CD14-positive monocyte (primary cell): ENCODE results near the gene RPS24. TPM values are rescaled to one million over a fixed set of nuclear protein-coding genes. Genes with fewer than 3 reads are reported as not detected.

Source experiments
- DNase-seq, 3 donors: peaks; one replicate each; pipeline ENCODE4 v3.0.0-alpha.2; 2011 to 2022
- H2AFZ ChIP-seq: 2 replicates; pipeline ENCODE4 v1.6.0; 2012; ENCODE audit warnings: mild to moderate bottlenecking, low read depth, low read length, inconsistent platforms; ENCODE audit not compliant: insufficient read depth, poor library complexity, severe bottlenecking
- H3K27ac ChIP-seq, 2 donors: 1 replicate in 1 of 2; 2 replicates in 1 of 2; pipeline ENCODE4 v1.5.1; 2012 to 2013; ENCODE audit warnings: low read length in 2 of 2, control low read depth in 1 of 2, inconsistent platforms in 1 of 2, low read depth in 1 of 2, mild to moderate bottlenecking in 1 of 2
- H3K27me3 ChIP-seq, 2 donors: one replicate each; pipeline versions ENCODE4 v1.6.0 to v1.6.1; 2011 to 2013; ENCODE audit warnings: low read length in 2 of 2; ENCODE audit not compliant: control insufficient read depth in 2 of 2, insufficient read depth in 2 of 2
- H3K36me3 ChIP-seq, 2 donors: replicated peaks in 1 of 2; 1 replicate in 1 of 2; 2 replicates in 1 of 2; pipeline versions ENCODE4 v1.5.1 to v1.6.1; 2012 to 2013; ENCODE audit warnings: low read length in 2 of 2, control low read depth in 1 of 2, inconsistent platforms in 1 of 2, mild to moderate bottlenecking in 1 of 2; ENCODE audit not compliant: insufficient read depth in 2 of 2, control insufficient read depth in 1 of 2
- H3K4me1 ChIP-seq, 2 donors: 1 replicate in 1 of 2; 2 replicates in 1 of 2; pipeline versions ENCODE4 v1.5.1 to v1.6.1; 2012 to 2013; ENCODE audit warnings: low read length in 2 of 2, control low read depth in 1 of 2, inconsistent platforms in 1 of 2, mild to moderate bottlenecking in 1 of 2, moderate library complexity in 1 of 2; ENCODE audit not compliant: insufficient read depth in 2 of 2, control insufficient read depth in 1 of 2
- H3K4me2 ChIP-seq: replicated peaks from 2 replicates; pipeline ENCODE3; 2012; ENCODE audit warnings: low read length, moderate library complexity, mild to moderate bottlenecking; ENCODE audit not compliant: poor library complexity, severe bottlenecking; ENCODE audit errors: extremely low read depth
- H3K4me3 ChIP-seq, 3 experiments: fragments of 200-600 bp in 1 of 3; sonication (generic) in 1 of 3; replicated peaks in 1 of 3; 1 replicate in 2 of 3; 2 replicates in 1 of 3; pipeline ENCODE4 v1.5.1; 2011 to 2013; ENCODE audit warnings: low read length in 3 of 3, mild to moderate bottlenecking in 3 of 3, control low read depth in 2 of 3, low read depth in 2 of 3, inconsistent platforms in 1 of 3, moderate library complexity in 1 of 3
- H3K79me2 ChIP-seq: 2 replicates; pipeline ENCODE4 v1.6.0; 2012; ENCODE audit warnings: mild to moderate bottlenecking, control low read depth, inconsistent platforms, low read length, moderate library complexity; ENCODE audit not compliant: insufficient read depth
- H3K9ac ChIP-seq: 2 replicates; pipeline ENCODE4 v1.6.0; 2017; ENCODE audit warnings: low read length, mild to moderate bottlenecking; ENCODE audit not compliant: insufficient read depth, poor library complexity, severe bottlenecking
- H3K9me3 ChIP-seq, 2 donors: replicated peaks in 1 of 2; 1 replicate in 1 of 2; 2 replicates in 1 of 2; pipeline versions ENCODE4 v1.5.1 to v1.6.1; 2012 to 2013; ENCODE audit warnings: low read length in 2 of 2, control low read depth in 1 of 2; ENCODE audit not compliant: control insufficient read depth in 1 of 2, insufficient read depth in 1 of 2
- H4K20me1 ChIP-seq: 2 replicates; pipeline ENCODE4 v1.6.0; 2012; ENCODE audit warnings: mild to moderate bottlenecking, low read length, control low read depth, moderate library complexity; ENCODE audit not compliant: insufficient read depth
- H3K27ac Mint-ChIP-seq, 7 donors: one replicate each; pipeline ENCODE4 v1.8.0; 2020; ENCODE audit warnings: mild to moderate bottlenecking in 7 of 7, mixed read lengths in 7 of 7, moderate library complexity in 6 of 7, inconsistent platforms in 2 of 7
- H3K27me3 Mint-ChIP-seq, 3 donors: one replicate each; pipeline ENCODE4 v1.8.0; 2021 to 2022; ENCODE audit warnings: low read depth in 3 of 3, mild to moderate bottlenecking in 3 of 3, mixed read lengths in 3 of 3, moderate library complexity in 3 of 3, inconsistent platforms in 1 of 3
- H3K36me3 Mint-ChIP-seq, 2 donors: one replicate each; pipeline ENCODE4 v1.8.0; 2020; ENCODE audit warnings: mixed read lengths in 2 of 2, inconsistent platforms in 1 of 2, mild to moderate bottlenecking in 1 of 2
- H3K4me1 Mint-ChIP-seq: one replicate; pipeline ENCODE4 v1.8.0; 2020; ENCODE audit warnings: mild to moderate bottlenecking, mixed read lengths
- H3K4me3 Mint-ChIP-seq, 2 donors: one replicate each; pipeline ENCODE4 v1.8.0; 2020; ENCODE audit warnings: mild to moderate bottlenecking in 2 of 2, mixed read lengths in 2 of 2, moderate library complexity in 1 of 2
- H3K9me3 Mint-ChIP-seq, 7 donors: one replicate each; pipeline ENCODE4 v1.8.0; 2020 to 2022; ENCODE audit warnings: mixed read lengths in 7 of 7, mild to moderate bottlenecking in 6 of 7, moderate library complexity in 6 of 7, inconsistent platforms in 2 of 7
- WGBS: methylation state at CpG from one replicate; pipeline ENCODE4 v1.1.5; 2013; ENCODE audit warnings: missing lambda C conversion rate; ENCODE audit not compliant: insufficient coverage; 5-methylcytosine and 5-hydroxymethylcytosine counted together
- intact Hi-C, 2 donors: fragments of 100-400 bp; cut with micrococcal nuclease; formaldehyde crosslinking; loops; one replicate each; pipeline versions ENCODE4 v1.15.0 to v1.15.1; 2023
- polyA plus RNA-seq, 3 donors: library from polyadenylated mRNA; depleted of rRNA in 1 of 3; unstranded in 2 of 3; stranded (reverse) in 1 of 3; fragments of 300-500 nt in 2 of 3; fragments of >200 nt in 1 of 3; fragmentation: Illumina TruSeq in 2 of 3; gene quantifications; 1 replicate in 2 of 3; 2 replicates in 1 of 3; pipeline ENCODE4 v1.2.3, GENCODE V29; 2012 to 2021
- TF ChIP-seq, protein P1 (sequence below): fragments of 200-600 bp; IDR thresholded peaks from one replicate; pipeline ENCODE4 v1.8.0; 2022; ENCODE audit warnings: antibody characterized with exemption, mild to moderate bottlenecking

The RPS24 gene
- polyA plus RNA-seq, 3 donors, result 801 to 2,073 (median 840) TPM

- Mint-ChIP-seq H3K27ac (no peak overlapping the region), H3K4me3 (no peak overlapping the region), H3K4me1 (peaks cover 15% of the 10 kb centered on the region), H3K27me3 (peaks cover 0 to 2% (median 0%) of the 10 kb centered on the region in 3 donors), H3K36me3 (peaks cover 71 to 77% of the 10 kb centered on the region in 2 donors), H3K9me3 (no peaks in the 10 kb centered on the region)
- intact Hi-C loops, result no loop called here
- H3K79me2 ChIP-seq, result peaks cover 16% of the 10 kb centered on the region
- no peak overlapping the region for H3K4me2 ChIP-seq
- TF ChIP-seq, protein P1, sequence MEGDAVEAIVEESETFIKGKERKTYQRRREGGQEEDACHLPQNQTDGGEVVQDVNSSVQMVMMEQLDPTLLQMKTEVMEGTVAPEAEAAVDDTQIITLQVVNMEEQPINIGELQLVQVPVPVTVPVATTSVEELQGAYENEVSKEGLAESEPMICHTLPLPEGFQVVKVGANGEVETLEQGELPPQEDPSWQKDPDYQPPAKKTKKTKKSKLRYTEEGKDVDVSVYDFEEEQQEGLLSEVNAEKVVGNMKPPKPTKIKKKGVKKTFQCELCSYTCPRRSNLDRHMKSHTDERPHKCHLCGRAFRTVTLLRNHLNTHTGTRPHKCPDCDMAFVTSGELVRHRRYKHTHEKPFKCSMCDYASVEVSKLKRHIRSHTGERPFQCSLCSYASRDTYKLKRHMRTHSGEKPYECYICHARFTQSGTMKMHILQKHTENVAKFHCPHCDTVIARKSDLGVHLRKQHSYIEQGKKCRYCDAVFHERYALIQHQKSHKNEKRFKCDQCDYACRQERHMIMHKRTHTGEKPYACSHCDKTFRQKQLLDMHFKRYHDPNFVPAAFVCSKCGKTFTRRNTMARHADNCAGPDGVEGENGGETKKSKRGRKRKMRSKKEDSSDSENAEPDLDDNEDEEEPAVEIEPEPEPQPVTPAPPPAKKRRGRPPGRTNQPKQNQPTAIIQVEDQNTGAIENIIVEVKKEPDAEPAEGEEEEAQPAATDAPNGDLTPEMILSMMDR, result no peak
- WGBS, result 100% methylated on average over 2 of the region's 3 CpGs
- DNase-seq, result no peak
- H2AFZ ChIP-seq, result no peak overlapping the region
- H3K27ac ChIP-seq, result no peak overlapping the region
- H3K4me3 ChIP-seq, result no peak overlapping the region
- peaks cover 68 to 81% of the 10 kb centered on the region in 2 donors for H3K36me3 ChIP-seq
- H3K27me3 ChIP-seq, result no peaks in the 10 kb centered on the region
- no peak overlapping the region for H3K9ac ChIP-seq
- no peaks in the 10 kb centered on the region for H4K20me1 ChIP-seq
- H3K4me1 ChIP-seq, result peaks cover 10 to 11% of the 10 kb centered on the region in 2 donors
- H3K9me3 ChIP-seq, result no peaks in the 10 kb centered on the region
These were observed 9.9 kb upstream of the RPS24 start for GRCh38 chr10:78023741-78024140.

DNA sequence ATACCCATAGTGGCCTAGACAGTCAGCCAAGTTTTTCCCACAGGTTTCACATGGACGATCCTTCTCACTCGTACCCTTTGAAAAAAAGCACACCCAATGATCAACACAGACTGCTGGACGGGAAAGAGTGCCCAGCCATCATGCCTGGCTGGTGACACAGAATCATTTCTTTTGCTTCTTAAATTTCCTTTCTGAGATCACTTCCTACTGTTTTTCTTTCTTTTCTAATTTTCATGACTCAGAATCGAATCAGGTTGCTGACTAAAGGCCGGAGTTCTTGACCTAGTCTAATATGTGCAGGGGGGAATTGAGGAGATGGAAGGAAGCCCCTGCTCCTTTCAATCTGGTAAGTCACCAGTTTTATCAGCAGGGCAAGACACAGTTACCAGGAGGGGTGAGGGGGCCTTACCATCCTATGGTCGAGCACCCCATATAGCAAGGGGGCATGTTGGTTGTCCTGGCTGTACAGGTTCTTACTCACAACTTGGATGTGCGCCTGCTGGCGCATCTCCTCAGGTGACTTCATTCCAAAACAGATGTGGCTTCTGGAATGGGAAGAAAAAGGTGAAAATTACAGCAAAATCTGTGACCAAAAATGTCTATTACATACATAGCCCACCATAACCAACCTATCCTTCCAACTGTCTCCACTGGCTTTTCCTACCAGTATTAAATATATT, 7.8 kb upstream of the RPS24 start:
- H3K4me1 ChIP-seq, result peaks cover 21 to 25% of the 10 kb centered on the region in 2 donors
- H3K36me3 ChIP-seq, result peaks cover 50 to 60% of the 10 kb centered on the region in 2 donors
- no peak overlapping the region for H3K4me3 ChIP-seq
- no peaks in the 10 kb centered on the region for H3K9me3 ChIP-seq
- DNase-seq, result no peak
- no peak overlapping the region for H3K4me2 ChIP-seq
- Mint-ChIP-seq H3K4me3 (no peak overlapping the region), H3K4me1 (peaks cover 29% of the 10 kb centered on the region), H3K27me3 (peaks cover 0 to 4% (median 2%) of the 10 kb centered on the region in 3 donors), H3K9me3 (no peaks in the 10 kb centered on the region), H3K36me3 (peaks cover 53 to 56% of the 10 kb centered on the region in 2 donors), H3K27ac (no peak overlapping the region)
- H3K27me3 ChIP-seq, result no peaks in the 10 kb centered on the region
- peaks cover 22% of the 10 kb centered on the region for H3K79me2 ChIP-seq
- intact Hi-C loops, result no loop called here
- WGBS, result 100% methylated on average over 3 of the region's 8 CpGs
- no peak overlapping the region for H3K27ac ChIP-seq
- no peak overlapping the region for H3K9ac ChIP-seq
- H2AFZ ChIP-seq, result no peak overlapping the region
- no peaks in the 10 kb centered on the region for H4K20me1 ChIP-seq
- TF ChIP-seq, protein P1, result no peak
